Brain microvascular endothelial cell (primary cell): ENCODE data around the gene YIPF2.
A peak's percentile ranks its signal among the peaks of the same experiment; 100 is the strongest.
"Not testable (repeated sequence)": the region's sequence is repeated elsewhere in the genome, so short reads cannot be mapped to it uniquely, and the experiment has no call there.

Source experiments
- DNase-seq: peaks from one replicate; pipeline ENCODE4 v3.0.0-alpha.2; 2020
- H3K27ac ChIP-seq: fragments of 250-450 bp; sonication (Bioruptor Pico); 2 replicates; pipeline ENCODE4 v1.5.1; 2020; ENCODE audit warnings: mild to moderate bottlenecking, moderate library complexity
- H3K27me3 ChIP-seq: fragments of 250-450 bp; sonication (Bioruptor Pico); replicated peaks from 2 replicates; pipeline ENCODE4 v1.5.1; 2020; ENCODE audit warnings: mild to moderate bottlenecking
- H3K36me3 ChIP-seq: fragments of 250-450 bp; sonication (Bioruptor Pico); replicated peaks from 2 replicates; pipeline ENCODE4 v1.5.1; 2020; ENCODE audit warnings: mild to moderate bottlenecking
- H3K4me3 ChIP-seq: 2 replicates; pipeline ENCODE4 v1.5.1; 2011; ENCODE audit warnings: low read depth, mild to moderate bottlenecking, control low read depth, low read length, moderate library complexity
- in situ Hi-C: cut with HindIII; loops from 2 replicates; pipeline ENCODE4 v1.10.0; 2017; ENCODE audit warnings: low sequenced_read_pairs, low pct_ligation_motif_present
- TF ChIP-seq, protein P1 (sequence below): IDR thresholded peaks from 2 replicates; pipeline ENCODE4 v1.5.1; 2011; ENCODE audit warnings: low read depth, mild to moderate bottlenecking, moderate library complexity, low read length, control low read depth, inconsistent platforms; ENCODE audit errors: missing control alignments

The YIPF2 gene

DNA sequence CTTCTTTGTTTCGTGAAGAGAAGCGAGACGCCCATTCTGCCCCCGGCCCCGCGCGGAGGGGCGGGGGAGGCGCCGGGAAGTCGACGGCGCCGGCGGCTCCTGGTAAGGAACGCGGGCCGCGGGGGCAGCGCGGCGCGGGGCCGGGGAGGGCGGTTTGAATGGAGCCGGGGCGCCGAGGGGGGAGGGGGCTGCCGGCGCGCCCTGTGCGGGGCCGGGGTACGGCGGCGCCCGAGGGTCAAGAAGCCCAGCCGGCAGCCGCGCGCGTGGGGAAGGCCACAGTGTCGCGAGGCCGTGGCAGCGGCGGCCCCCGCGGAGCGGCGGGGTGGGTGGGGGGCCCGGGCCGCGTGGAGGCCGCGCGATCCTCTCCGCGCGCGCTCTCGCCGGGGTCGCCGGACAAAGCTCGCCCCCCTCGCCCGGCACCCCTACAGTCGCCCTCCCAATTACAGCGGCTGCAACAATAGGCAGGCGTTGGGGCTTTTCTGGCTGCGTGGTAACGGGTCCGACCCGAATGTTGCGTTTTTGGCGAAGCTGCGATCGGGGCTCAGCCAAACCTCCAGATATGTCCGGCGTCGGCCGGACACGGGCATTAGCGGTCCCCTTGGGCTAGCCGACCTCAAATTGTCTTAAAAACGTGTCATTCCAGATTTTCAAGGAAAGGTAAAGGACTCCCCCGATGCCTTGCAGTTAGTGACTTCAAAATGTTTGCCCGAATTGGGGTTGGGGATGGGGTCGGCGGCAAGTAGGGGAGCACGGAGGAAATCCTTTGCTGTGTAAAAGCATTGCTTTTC is 32.8 kb upstream of the YIPF2 start:
- DNase-seq: peak; percentile 12
- in situ Hi-C loops: no loop called here

GRCh38 chr19:10960314-10961072 is 32.1 kb upstream of the YIPF2 start, which contains the start of gene SMARCA4:
Gene SMARCA4, plus strand, starts transcription at chr19:10961030. Its CDS starts 23,122 bp downstream, at chr19:10984152.
- TF ChIP-seq, protein P1, sequence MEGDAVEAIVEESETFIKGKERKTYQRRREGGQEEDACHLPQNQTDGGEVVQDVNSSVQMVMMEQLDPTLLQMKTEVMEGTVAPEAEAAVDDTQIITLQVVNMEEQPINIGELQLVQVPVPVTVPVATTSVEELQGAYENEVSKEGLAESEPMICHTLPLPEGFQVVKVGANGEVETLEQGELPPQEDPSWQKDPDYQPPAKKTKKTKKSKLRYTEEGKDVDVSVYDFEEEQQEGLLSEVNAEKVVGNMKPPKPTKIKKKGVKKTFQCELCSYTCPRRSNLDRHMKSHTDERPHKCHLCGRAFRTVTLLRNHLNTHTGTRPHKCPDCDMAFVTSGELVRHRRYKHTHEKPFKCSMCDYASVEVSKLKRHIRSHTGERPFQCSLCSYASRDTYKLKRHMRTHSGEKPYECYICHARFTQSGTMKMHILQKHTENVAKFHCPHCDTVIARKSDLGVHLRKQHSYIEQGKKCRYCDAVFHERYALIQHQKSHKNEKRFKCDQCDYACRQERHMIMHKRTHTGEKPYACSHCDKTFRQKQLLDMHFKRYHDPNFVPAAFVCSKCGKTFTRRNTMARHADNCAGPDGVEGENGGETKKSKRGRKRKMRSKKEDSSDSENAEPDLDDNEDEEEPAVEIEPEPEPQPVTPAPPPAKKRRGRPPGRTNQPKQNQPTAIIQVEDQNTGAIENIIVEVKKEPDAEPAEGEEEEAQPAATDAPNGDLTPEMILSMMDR: no peak
- Histone ChIP-seq H3K4me3 (peak within 1 kb of the TSS; percentile 91), H3K27ac (peak within 1 kb of the TSS; percentile 64), H3K36me3 (no peaks in the 10 kb centered on the region), H3K27me3 (no peaks in the 10 kb centered on the region)
- peak; percentile 91 for DNase-seq
- in situ Hi-C loops: no loop called here

More for the DNA sequence above, 32.8 kb upstream of the YIPF2 start:
- Histone ChIP-seq H3K27ac (peak overlapping the region; percentile 39), H3K4me3 (peak overlapping the region; percentile 91), H3K27me3 (no peaks in the 10 kb centered on the region), H3K36me3 (no peaks in the 10 kb centered on the region)
- TF ChIP-seq, protein P1: no peak

DNA sequence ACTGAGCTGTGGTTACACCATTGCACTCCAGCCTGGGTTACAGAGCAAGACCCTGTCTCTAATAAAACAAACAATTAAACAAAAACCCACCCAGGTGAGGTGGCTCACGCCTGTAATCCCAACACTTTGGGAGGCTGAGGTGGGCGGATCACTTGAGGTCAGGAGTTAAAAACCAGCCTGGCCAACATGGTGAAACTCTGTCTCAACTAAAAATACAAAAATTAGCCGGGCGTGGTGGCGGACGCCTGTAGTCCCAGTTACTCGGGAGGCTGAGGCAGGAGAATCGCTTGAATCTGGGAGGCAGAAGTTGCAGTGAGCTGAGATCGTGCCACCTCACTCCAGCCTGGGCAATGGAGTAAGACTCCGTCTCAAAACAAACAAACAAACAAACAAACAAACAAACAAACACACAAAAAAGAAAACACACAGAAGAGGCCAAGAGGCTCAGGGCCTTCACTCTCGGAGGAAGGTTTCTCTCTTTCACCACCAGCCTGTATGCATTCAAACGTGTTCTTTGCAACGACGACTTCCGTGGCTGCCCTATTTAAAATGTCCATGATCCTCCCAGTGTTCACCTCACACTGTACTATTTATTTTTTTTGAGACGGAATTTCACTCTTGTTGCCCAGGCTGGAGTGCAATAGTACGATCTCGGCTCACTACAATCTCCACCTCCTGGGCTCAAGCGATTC is 31.0 kb upstream of the YIPF2 start:
- in situ Hi-C loops, H3K27ac ChIP-seq, H3K27me3 ChIP-seq, H3K36me3 ChIP-seq, H3K4me3 ChIP-seq, DNase-seq: not testable (repeated sequence)

GRCh38 chr19:10952809-10953208 is 24.4 kb upstream of the YIPF2 start:
- Histone ChIP-seq H3K36me3 (no peaks in the 10 kb centered on the region), H3K4me3 (no peak overlapping the region), H3K27ac (no peak overlapping the region), H3K27me3 (no peaks in the 10 kb centered on the region)
- TF ChIP-seq, protein P1: no peak
- DNase-seq: no peak
- in situ Hi-C loops: no loop called here

DNA sequence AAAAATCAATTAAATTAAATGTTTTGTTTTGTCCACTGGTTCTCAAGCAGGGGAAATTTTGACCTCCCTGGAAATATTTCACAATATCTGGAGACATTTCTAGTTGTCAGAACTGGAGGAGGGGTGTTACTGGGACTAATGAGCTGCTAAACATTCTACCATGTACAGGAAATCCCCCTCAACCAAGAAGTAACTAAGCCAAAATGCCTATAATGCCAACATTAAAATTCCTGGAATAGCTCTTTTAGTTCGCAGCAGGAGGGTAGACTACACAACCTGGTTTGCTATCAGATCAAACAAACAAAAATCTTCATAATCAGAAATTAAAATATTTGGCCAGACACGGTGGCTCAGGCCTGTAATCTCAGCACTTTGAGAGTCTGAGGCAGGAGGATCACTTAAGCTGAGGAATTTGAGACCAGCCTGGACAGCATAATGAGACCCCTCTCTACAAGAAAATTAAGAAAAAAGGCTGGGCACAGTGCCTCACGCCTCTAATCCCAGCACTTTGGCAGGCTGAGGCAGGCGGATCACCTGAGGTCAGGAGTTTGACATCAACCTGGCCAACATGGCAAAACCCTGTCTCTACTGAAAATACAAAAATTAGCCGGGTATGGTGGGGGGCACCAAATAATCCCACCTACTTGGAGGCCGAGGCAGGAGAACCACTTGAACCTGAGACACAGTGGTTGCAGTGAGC is 18.7 kb upstream of the YIPF2 start:
- no peak overlapping the region for H3K27ac ChIP-seq
- no peak for DNase-seq

More for the DNA sequence above, 18.7 kb upstream of the YIPF2 start:
- no peaks in the 10 kb centered on the region for H3K36me3 ChIP-seq
- H3K27me3 ChIP-seq: no peaks in the 10 kb centered on the region
- in situ Hi-C loops: no loop called here
- TF ChIP-seq, protein P1: no peak
- H3K4me3 ChIP-seq: no peak overlapping the region
